ENCODE data around the gene ALOXE3. TPM values are rescaled to one million over a fixed set of nuclear protein-coding genes. Genes with fewer than 3 reads are reported as not detected.

Gene ALOXE3
- total RNA-seq, 1 donor from 2014 or later, result not detected

DNA sequence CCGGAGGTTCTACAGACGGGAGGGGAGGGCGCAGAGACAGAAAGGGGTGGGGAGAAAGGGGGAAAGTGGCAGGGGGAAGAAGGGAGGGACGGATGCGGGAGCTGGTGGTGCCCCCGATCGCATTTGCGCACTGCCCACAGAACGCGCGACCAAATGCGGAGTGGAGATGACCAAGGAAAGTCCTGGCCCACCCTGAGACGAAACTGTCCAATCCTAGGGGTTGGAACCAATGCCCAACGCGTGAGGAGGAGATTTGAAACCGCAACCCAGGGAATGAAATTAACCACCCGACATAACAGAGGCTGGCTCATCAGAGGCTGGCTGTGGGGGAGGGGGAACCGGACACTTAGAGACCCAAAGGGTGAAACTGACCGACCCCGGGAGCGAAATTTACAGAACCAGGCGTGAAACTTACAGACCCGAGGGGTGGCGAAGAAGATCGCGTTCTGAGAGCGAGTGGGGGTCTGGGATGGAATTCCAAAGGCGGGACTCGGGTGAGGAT, 4.2 kb upstream of the ALOXE3 start:
- Histone ChIP-seq H3K4me1 (ENCODE audit: control insufficient read depth in 3 of 3, insufficient read depth in 3 of 3, low read length in 3 of 3) (peaks cover 70 to 80% (median 73%) of the 10 kb centered on the region in 3 donors), H3K27me3 (ENCODE audit: control insufficient read depth in 3 of 3, insufficient read depth in 3 of 3, low read length in 3 of 3) (peaks cover 8 to 48% (median 32%) of the 10 kb centered on the region in 3 donors), H3K27ac (ENCODE audit: low read depth, low read length) (no peak overlapping the region)

DNA sequence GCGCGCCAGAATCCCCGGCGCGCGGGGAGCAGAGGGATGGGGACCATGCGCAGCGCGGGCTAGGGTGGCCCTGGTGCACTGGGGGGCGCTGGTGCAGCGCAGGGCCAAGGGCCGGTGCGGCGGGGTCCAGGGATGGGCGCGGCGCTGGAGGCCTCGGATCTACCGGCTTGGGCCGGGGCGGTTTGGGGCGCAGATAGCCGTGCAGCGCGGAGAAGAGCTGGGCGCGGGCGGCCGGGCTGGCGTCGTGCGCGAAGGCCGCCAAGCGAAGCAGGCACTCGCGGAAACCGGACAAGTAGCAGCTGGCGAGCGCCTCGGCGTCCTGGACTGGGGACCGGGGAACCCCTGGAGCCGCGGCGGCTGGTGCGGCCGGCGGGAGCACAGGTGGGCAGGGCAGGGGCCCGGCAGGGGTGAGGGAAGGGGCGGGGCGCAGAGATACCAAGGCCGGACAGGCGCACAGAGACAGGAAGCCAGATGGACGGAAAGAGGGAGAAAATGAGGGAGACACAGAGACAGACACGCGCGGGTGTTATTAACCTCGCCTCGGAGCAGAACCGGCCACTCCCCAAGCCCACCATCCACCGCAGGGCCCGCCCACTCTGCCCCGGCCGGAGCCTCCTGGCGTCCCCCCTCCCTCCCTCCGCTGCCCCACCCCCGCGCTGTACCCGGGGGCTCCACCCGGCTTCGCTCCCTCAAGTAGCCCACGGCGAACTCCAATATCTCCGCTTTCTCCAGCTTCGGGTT, 3.5 kb upstream of the ALOXE3 start:
- Histone ChIP-seq H3K9ac (ENCODE audit: low read depth in 1 of 3, low read length in 3 of 3) (peak overlapping the region in 1 of 3 donors; percentile 70), H3K4me1 (ENCODE audit: control insufficient read depth in 3 of 3, insufficient read depth in 3 of 3, low read length in 3 of 3) (peaks cover 66 to 76% (median 70%) of the 10 kb centered on the region in 3 donors)

More for the DNA sequence above, 4.2 kb upstream of the ALOXE3 start:
- no peaks in the 10 kb centered on the region for H3K9me3 ChIP-seq (ENCODE audit: control insufficient read depth in 3 of 3, low read length in 3 of 3)
- no peaks in the 10 kb centered on the region for H3K36me3 ChIP-seq (ENCODE audit: control insufficient read depth in 3 of 3, insufficient read depth in 3 of 3, low read length in 3 of 3)
- peak overlapping the region; percentile 67 to 79 (median 67) for H3K4me3 ChIP-seq (ENCODE audit: low read length in 3 of 3)
- peak overlapping the region; percentile 33 to 70 (median 45) for H3K9ac ChIP-seq (ENCODE audit: low read depth in 1 of 3, low read length in 3 of 3)

DNA sequence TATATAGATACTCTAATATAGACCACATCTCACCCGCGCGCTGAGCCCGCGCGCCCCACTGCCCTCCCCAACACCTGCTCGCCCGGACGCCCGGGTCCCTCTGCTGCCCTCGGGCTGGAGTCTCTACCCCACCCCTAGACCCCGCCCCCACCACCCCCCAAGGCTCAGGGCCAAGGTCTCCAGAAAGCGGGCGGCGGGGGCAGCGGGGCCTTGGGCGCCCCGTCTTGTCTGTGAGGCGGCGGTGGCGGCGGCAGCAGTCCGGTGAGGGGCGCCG, 3.0 kb upstream of the ALOXE3 start:
- Histone ChIP-seq H3K27me3 (ENCODE audit: control insufficient read depth in 3 of 3, insufficient read depth in 3 of 3, low read length in 3 of 3) (peaks cover 15 to 56% (median 37%) of the 10 kb centered on the region in 3 donors), H3K4me1 (ENCODE audit: control insufficient read depth in 3 of 3, insufficient read depth in 3 of 3, low read length in 3 of 3) (peaks cover 63 to 75% (median 67%) of the 10 kb centered on the region in 3 donors), H3K36me3 (ENCODE audit: control insufficient read depth in 3 of 3, insufficient read depth in 3 of 3, low read length in 3 of 3) (no peaks in the 10 kb centered on the region), H3K9ac (ENCODE audit: low read depth in 1 of 3, low read length in 3 of 3) (peak overlapping the region in 1 of 3 donors; percentile 48), H3K9me3 (ENCODE audit: control insufficient read depth in 3 of 3, low read length in 3 of 3) (no peaks in the 10 kb centered on the region), H3K4me3 (ENCODE audit: low read length in 3 of 3) (peak overlapping the region; percentile 62 to 79 (median 67)), H3K27ac (ENCODE audit: low read depth, low read length) (no peak overlapping the region)

More for the DNA sequence above, 3.5 kb upstream of the ALOXE3 start:
- Histone ChIP-seq H3K27ac (ENCODE audit: low read depth, low read length) (no peak overlapping the region), H3K36me3 (ENCODE audit: control insufficient read depth in 3 of 3, insufficient read depth in 3 of 3, low read length in 3 of 3) (no peaks in the 10 kb centered on the region), H3K9me3 (ENCODE audit: control insufficient read depth in 3 of 3, low read length in 3 of 3) (no peaks in the 10 kb centered on the region), H3K4me3 (ENCODE audit: low read length in 3 of 3) (peak overlapping the region; percentile 67 to 79 (median 67)), H3K27me3 (ENCODE audit: control insufficient read depth in 3 of 3, insufficient read depth in 3 of 3, low read length in 3 of 3) (peaks cover 10 to 51% (median 32%) of the 10 kb centered on the region in 3 donors)

DNA sequence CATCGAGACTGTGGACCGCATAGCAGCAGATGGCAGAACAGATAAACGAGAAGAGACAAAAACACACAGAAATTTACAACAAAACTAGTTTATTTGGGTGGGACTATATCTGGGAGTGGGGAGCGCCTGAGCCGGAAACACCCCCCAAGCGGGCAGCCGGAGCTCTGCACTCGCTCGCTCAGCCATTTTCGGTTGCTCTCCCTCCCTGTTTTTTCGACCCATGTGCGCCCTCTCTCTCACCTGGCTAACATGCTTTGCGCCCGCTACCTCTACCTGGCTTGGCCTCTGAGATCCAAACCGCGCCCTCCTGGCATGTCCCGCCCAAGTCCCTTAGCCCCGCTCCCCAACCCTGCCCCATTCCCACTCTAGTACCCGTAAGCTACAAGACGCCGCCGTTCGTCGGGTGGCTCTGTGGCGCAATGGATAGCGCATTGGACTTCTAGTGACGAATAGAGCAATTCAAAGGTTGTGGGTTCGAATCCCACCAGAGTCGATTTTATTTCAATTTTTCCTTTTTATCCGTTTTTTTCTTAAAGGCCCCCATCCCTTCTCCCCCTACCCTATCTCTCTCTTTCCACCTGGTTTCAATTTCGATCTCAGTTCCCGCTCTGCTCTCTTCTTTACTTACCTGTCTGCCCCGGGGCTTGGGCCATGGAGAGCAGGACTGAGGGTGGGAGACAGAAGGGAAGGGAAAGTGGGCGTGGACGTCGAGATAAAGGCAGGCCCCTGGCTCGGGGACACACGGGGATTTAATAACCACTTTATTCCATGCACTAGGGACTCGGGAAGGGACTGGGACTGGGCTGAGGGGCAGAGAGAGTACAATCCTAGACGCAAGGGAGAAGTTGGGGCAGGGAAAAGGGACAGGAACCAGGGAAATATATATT, 2.4 kb upstream of the ALOXE3 start:
- peaks cover 57 to 70% (median 62%) of the 10 kb centered on the region in 3 donors for H3K4me1 ChIP-seq (ENCODE audit: control insufficient read depth in 3 of 3, insufficient read depth in 3 of 3, low read length in 3 of 3)
- H3K27me3 ChIP-seq (ENCODE audit: control insufficient read depth in 3 of 3, insufficient read depth in 3 of 3, low read length in 3 of 3), result peaks cover 21 to 57% (median 42%) of the 10 kb centered on the region in 3 donors
- H3K4me3 ChIP-seq (ENCODE audit: low read length in 3 of 3), result peak overlapping the region; percentile 56 to 63 (median 62)
- H3K27ac ChIP-seq (ENCODE audit: low read depth, low read length), result no peak overlapping the region
- no peaks in the 10 kb centered on the region for H3K36me3 ChIP-seq (ENCODE audit: control insufficient read depth in 3 of 3, insufficient read depth in 3 of 3, low read length in 3 of 3)
- H3K9ac ChIP-seq (ENCODE audit: low read depth in 1 of 3, low read length in 3 of 3), result peak overlapping the region in 1 of 3 donors; percentile 48
- no peaks in the 10 kb centered on the region for H3K9me3 ChIP-seq (ENCODE audit: control insufficient read depth in 3 of 3, low read length in 3 of 3)

DNA sequence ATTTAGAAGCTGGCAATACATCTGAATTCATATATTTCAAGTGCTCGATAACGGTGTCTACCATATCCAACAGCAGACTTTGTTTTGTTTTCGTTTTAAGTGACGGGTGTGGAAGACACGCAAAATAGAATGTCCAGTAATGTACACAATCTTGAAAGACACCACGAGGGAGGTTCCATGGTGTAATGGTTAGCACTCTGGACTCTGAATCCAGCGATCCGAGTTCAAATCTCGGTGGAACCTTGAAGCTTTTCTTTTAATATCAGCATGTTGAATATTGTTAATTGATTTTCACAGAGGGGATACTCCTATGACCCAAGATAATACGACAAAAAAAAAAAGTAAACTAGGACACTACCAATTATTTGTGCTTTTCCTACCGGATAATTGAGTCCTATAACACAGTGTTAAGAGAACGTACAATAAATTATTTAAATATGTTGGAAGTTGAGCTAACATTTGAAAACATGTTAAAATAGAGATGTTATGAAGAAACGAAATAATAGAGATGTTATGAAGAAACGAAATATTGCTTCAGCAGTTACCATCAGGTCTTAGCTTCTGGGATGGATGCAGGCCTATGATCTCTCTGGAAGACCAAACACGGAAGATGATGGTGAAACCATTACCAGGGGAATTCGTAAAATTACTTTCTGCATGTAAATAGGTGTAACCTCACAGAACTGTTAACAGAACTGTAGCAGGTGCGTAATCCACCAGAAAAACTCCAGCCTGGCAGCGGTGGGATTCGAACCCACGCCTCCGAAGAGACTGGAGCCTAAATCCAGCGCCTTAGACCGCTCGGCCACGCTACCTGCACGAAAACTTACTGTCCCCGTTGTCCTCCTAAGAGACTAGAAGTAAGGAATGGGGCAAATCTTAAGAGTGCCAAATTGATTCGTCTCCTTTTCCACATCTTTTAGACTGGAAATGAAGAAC, 1.5 kb upstream of the ALOXE3 start:
- Histone ChIP-seq H3K27me3 (ENCODE audit: control insufficient read depth in 3 of 3, insufficient read depth in 3 of 3, low read length in 3 of 3) (peaks cover 23 to 58% (median 44%) of the 10 kb centered on the region in 3 donors), H3K27ac (ENCODE audit: low read depth, low read length) (peak overlapping the region; percentile 55), H3K36me3 (ENCODE audit: control insufficient read depth in 3 of 3, insufficient read depth in 3 of 3, low read length in 3 of 3) (no peaks in the 10 kb centered on the region), H3K9me3 (ENCODE audit: control insufficient read depth in 3 of 3, low read length in 3 of 3) (no peaks in the 10 kb centered on the region), H3K4me1 (ENCODE audit: control insufficient read depth in 3 of 3, insufficient read depth in 3 of 3, low read length in 3 of 3) (peaks cover 51 to 61% (median 56%) of the 10 kb centered on the region in 3 donors), H3K4me3 (ENCODE audit: low read length in 3 of 3) (peak overlapping the region; percentile 78 to 87 (median 80)), H3K9ac (ENCODE audit: low read depth in 1 of 3, low read length in 3 of 3) (peak overlapping the region; percentile 71 to 79 (median 75))

DNA sequence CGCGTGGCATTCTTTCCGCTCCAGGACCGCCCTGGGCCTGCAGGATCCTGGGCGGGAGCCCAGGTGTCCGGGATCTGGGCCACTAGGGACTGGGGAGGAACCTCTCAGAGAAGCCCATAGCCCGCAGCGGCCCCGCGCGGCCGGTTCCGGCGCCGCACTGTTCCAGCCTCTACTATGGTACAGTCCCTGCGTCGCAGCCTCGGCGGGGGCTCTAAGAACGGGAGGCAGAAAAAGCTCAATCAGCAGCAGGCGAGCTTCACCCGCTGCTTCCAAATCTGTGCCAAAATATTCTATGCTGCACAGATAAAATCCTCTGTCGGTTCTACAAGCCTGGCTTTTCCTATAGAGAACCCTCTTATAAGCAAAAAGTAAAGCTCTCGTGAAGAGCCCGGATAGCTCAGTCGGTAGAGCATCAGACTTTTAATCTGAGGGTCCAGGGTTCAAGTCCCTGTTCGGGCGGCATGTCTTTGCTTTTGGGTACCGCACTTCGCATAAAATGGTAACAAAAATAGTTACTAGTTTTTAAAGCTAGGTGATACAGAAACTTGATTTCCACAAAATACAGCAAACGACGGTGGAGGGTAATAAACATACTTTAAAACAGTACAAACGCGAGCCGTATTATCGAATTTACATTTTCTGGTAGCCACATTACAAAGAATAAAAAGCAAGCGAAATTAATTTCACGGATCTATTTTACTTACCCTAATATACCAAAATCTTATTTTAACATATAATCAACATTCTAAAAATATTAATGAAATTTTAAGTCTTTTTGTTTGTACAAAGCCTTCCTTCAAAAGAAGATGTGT, 661 bp upstream of the ALOXE3 start:
- H3K27me3 ChIP-seq (ENCODE audit: control insufficient read depth in 3 of 3, insufficient read depth in 3 of 3, low read length in 3 of 3), result peaks cover 32 to 58% (median 37%) of the 10 kb centered on the region in 3 donors
- H3K36me3 ChIP-seq (ENCODE audit: control insufficient read depth in 3 of 3, insufficient read depth in 3 of 3, low read length in 3 of 3), result no peaks in the 10 kb centered on the region
- peak overlapping the region; percentile 78 to 87 (median 80) for H3K4me3 ChIP-seq (ENCODE audit: low read length in 3 of 3)
- peak overlapping the region; percentile 71 to 79 (median 75) for H3K9ac ChIP-seq (ENCODE audit: low read depth in 1 of 3, low read length in 3 of 3)
- no peaks in the 10 kb centered on the region for H3K9me3 ChIP-seq (ENCODE audit: control insufficient read depth in 3 of 3, low read length in 3 of 3)
- peaks cover 42 to 52% (median 47%) of the 10 kb centered on the region in 3 donors for H3K4me1 ChIP-seq (ENCODE audit: control insufficient read depth in 3 of 3, insufficient read depth in 3 of 3, low read length in 3 of 3)
- peak overlapping the region; percentile 55 for H3K27ac ChIP-seq (ENCODE audit: low read depth, low read length)

DNA sequence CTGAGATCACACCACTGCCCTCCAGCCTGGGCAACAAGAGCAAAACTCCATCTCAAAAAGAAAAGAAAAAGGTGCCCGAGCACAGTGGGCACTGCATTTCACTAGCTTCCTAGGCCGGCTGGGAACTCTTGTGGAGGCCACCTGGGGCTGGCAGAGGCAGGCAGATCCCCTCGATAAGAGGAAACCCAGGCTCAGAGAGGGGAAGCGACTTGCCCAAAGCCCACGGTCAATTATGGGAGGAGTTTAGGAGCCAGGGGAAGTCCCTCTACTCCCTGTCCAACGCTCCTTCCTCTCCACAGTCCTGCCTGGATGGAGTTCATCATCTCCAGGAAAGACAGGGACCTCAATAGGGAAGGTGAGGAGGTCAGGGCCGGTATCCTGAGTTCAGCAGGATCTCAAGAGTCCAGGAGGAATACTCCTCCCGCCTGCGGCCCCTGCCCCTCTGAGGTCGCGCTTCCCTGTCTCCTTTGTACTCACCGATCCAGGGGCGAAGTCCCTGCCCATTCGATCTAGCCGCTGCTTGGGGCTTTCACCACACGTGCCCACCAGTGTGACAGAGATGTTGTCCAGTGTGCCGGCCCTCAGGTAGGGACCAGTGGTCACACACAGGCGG, 841 bp downstream of the ALOXE3 start:
- peaks cover 34 to 52% (median 37%) of the 10 kb centered on the region in 3 donors for H3K27me3 ChIP-seq (ENCODE audit: control insufficient read depth in 3 of 3, insufficient read depth in 3 of 3, low read length in 3 of 3)
- no peak overlapping the region for H3K27ac ChIP-seq (ENCODE audit: low read depth, low read length)
- no peaks in the 10 kb centered on the region for H3K9me3 ChIP-seq (ENCODE audit: control insufficient read depth in 3 of 3, low read length in 3 of 3)
- no peaks in the 10 kb centered on the region for H3K36me3 ChIP-seq (ENCODE audit: control insufficient read depth in 3 of 3, insufficient read depth in 3 of 3, low read length in 3 of 3)
- peaks cover 27 to 37% (median 32%) of the 10 kb centered on the region in 3 donors for H3K4me1 ChIP-seq (ENCODE audit: control insufficient read depth in 3 of 3, insufficient read depth in 3 of 3, low read length in 3 of 3)
- peak overlapping the region in 2 of 3 donors; percentile 71 to 79 for H3K9ac ChIP-seq (ENCODE audit: low read depth in 1 of 3, low read length in 3 of 3)
- H3K4me3 ChIP-seq (ENCODE audit: low read length in 3 of 3), result peak overlapping the region; percentile 29 to 87 (median 80)

DNA sequence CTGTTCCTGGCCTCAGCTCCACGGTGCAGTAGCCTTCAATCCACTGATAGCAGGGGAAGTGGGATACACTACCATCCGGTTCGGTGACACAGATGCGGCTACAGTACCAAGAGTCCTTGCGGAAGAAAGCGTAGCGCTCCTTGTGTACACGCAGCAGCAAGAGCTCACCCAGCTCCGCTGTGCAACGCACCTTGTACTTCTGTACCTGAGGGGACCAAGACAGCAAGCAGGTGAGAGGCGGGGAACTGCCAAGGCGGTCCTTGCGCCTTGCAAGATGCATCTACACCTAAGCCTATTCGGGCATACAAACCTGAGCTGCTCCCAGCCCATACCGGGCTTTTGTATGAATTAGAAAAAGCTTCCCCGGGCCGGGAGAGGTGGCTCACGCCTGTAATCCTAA, 1.5 kb downstream of the ALOXE3 start:
- no peak overlapping the region for H3K9ac ChIP-seq (ENCODE audit: low read depth in 1 of 3, low read length in 3 of 3)
- H3K4me1 ChIP-seq (ENCODE audit: control insufficient read depth in 3 of 3, insufficient read depth in 3 of 3, low read length in 3 of 3), result peaks cover 24 to 32% (median 26%) of the 10 kb centered on the region in 3 donors
- H3K4me3 ChIP-seq (ENCODE audit: low read length in 3 of 3), result no peak overlapping the region
- H3K9me3 ChIP-seq (ENCODE audit: control insufficient read depth in 3 of 3, low read length in 3 of 3), result no peaks in the 10 kb centered on the region
- H3K27ac ChIP-seq (ENCODE audit: low read depth, low read length), result no peak overlapping the region
- peaks cover 38 to 57% (median 44%) of the 10 kb centered on the region in 3 donors for H3K27me3 ChIP-seq (ENCODE audit: control insufficient read depth in 3 of 3, insufficient read depth in 3 of 3, low read length in 3 of 3)
- H3K36me3 ChIP-seq (ENCODE audit: control insufficient read depth in 3 of 3, insufficient read depth in 3 of 3, low read length in 3 of 3), result no peaks in the 10 kb centered on the region
